Endothelial cell of hepatic sinusoid (primary cell): Measurements from ENCODE around the gene ENPP7.
"Not testable (repeated sequence)": the region's sequence is repeated elsewhere in the genome, so short reads cannot be mapped to it uniquely, and the experiment has no call there.

ENCODE experiments used
- in situ Hi-C: cut with HindIII; loops from 2 replicates; pipeline ENCODE4 v1.10.0; 2017; ENCODE audit warnings: low sequenced_read_pairs

Gene ENPP7

GRCh38 chr17:79748295-79749099 is 17.8 kb downstream of the ENPP7 start:
- in situ Hi-C loops, result no loop called here

- in situ Hi-C loops, result no loop called here
These were observed 18.5 kb downstream of the ENPP7 start for GRCh38 chr17:79749156-79749815.

- in situ Hi-C loops, result no loop called here
These were observed 19.2 kb downstream of the ENPP7 start for GRCh38 chr17:79749958-79750357.

- in situ Hi-C loops, result no loop called here
These were observed 20.2 kb downstream of the ENPP7 start for GRCh38 chr17:79750650-79751545.

- in situ Hi-C loops, result no loop called here
These were observed 21.4 kb downstream of the ENPP7 start for GRCh38 chr17:79752175-79752574.

GRCh38 chr17:79754370-79754769 is 23.6 kb downstream of the ENPP7 start:
- in situ Hi-C loops, result no loop called here

GRCh38 chr17:79754903-79755302 is 24.2 kb downstream of the ENPP7 start:
- in situ Hi-C loops, result not testable (repeated sequence)

GRCh38 chr17:79755591-79755990 is 24.8 kb downstream of the ENPP7 start:
- in situ Hi-C loops, result no loop called here

GRCh38 chr17:79757140-79757745 is 26.5 kb downstream of the ENPP7 start:
- in situ Hi-C loops, result no loop called here

GRCh38 chr17:79758271-79758670 is 27.5 kb downstream of the ENPP7 start:
- in situ Hi-C loops, result no loop called here

GRCh38 chr17:79760197-79760906 is 29.6 kb downstream of the ENPP7 start:
- in situ Hi-C loops, result no loop called here

- in situ Hi-C loops, result no loop called here
These were observed 31.3 kb downstream of the ENPP7 start for GRCh38 chr17:79761894-79762589.

- in situ Hi-C loops, result no loop called here
These were observed 35.0 kb downstream of the ENPP7 start for GRCh38 chr17:79765708-79766107.

- in situ Hi-C loops, result no loop called here
These were observed 39.1 kb downstream of the ENPP7 start for GRCh38 chr17:79769570-79770506.

- in situ Hi-C loops, result no loop called here
These were observed 40.5 kb downstream of the ENPP7 start for GRCh38 chr17:79771276-79771675.

- in situ Hi-C loops, result not testable (repeated sequence)
These were observed 42.0 kb downstream of the ENPP7 start for GRCh38 chr17:79772726-79773125.

- in situ Hi-C loops, result no loop called here
These were observed 43.8 kb downstream of the ENPP7 start for GRCh38 chr17:79774561-79774975.

- in situ Hi-C loops, result no loop called here
These were observed 44.9 kb downstream of the ENPP7 start for GRCh38 chr17:79775632-79776031.
